ENCODE results near the gene SENP8.

The SENP8 gene

GRCh38 chr15:72078887-72079286 is 39.3 kb upstream of the SENP8 start:
- no peak for TF ChIP-seq CTCF (IDR thresholded peaks at IDR 0.05; ENCODE audit: low read depth, low read length)
- DNase-seq (ENCODE audit: low read depth in 2 of 2): no peak
- H3K4me3 ChIP-seq (replicated peaks in 1 of 2; ENCODE audit: low read depth in 2 of 2, low read length in 2 of 2): no peak overlapping the region

GRCh38 chr15:72082176-72082575 is 36.0 kb upstream of the SENP8 start:
- TF ChIP-seq CTCF (IDR thresholded peaks at IDR 0.05; ENCODE audit: low read depth, low read length): no peak
- H3K4me3 ChIP-seq (replicated peaks in 1 of 2; ENCODE audit: low read depth in 2 of 2, low read length in 2 of 2): no peak overlapping the region
- DNase-seq (ENCODE audit: low read depth in 2 of 2): no peak

- DNase-seq (ENCODE audit: low read depth in 2 of 2): no peak
- no peak overlapping the region for H3K4me3 ChIP-seq (replicated peaks in 1 of 2; ENCODE audit: low read depth in 2 of 2, low read length in 2 of 2)
- TF ChIP-seq CTCF (IDR thresholded peaks at IDR 0.05; ENCODE audit: low read depth, low read length): no peak
These were observed 32.0 kb upstream of the SENP8 start for GRCh38 chr15:72086010-72086697.

GRCh38 chr15:72086920-72087648 is 31.1 kb upstream of the SENP8 start:
- DNase-seq (ENCODE audit: low read depth in 2 of 2): no peak
- no peak overlapping the region for H3K4me3 ChIP-seq (replicated peaks in 1 of 2; ENCODE audit: low read depth in 2 of 2, low read length in 2 of 2)
- no peak for TF ChIP-seq CTCF (IDR thresholded peaks at IDR 0.05; ENCODE audit: low read depth, low read length)

GRCh38 chr15:72092006-72092405 is 26.2 kb upstream of the SENP8 start:
- H3K4me3 ChIP-seq (replicated peaks in 1 of 2; ENCODE audit: low read depth in 2 of 2, low read length in 2 of 2): no peak overlapping the region
- no peak for TF ChIP-seq CTCF (IDR thresholded peaks at IDR 0.05; ENCODE audit: low read depth, low read length)
- DNase-seq (ENCODE audit: low read depth in 2 of 2): no peak

- no peak for DNase-seq (ENCODE audit: low read depth in 2 of 2)
- TF ChIP-seq CTCF (IDR thresholded peaks at IDR 0.05; ENCODE audit: low read depth, low read length): no peak
- no peak overlapping the region for H3K4me3 ChIP-seq (replicated peaks in 1 of 2; ENCODE audit: low read depth in 2 of 2, low read length in 2 of 2)
These were observed 25.5 kb upstream of the SENP8 start for GRCh38 chr15:72092691-72093090.
